Activated CD4-positive, alpha-beta T cell treated with anti-CD3 and anti-CD28 coated beads, Interleukin-2, amount 50 U/mL, for 16 hours (primary cell): ENCODE results near the gene NKPD1.
A peak's percentile ranks its signal among the peaks of the same experiment; 100 is the strongest.

Experiments used
- DNase-seq: peaks from one replicate; pipeline ENCODE4 v3.0.0-alpha.2; 2020

Gene NKPD1

DNA sequence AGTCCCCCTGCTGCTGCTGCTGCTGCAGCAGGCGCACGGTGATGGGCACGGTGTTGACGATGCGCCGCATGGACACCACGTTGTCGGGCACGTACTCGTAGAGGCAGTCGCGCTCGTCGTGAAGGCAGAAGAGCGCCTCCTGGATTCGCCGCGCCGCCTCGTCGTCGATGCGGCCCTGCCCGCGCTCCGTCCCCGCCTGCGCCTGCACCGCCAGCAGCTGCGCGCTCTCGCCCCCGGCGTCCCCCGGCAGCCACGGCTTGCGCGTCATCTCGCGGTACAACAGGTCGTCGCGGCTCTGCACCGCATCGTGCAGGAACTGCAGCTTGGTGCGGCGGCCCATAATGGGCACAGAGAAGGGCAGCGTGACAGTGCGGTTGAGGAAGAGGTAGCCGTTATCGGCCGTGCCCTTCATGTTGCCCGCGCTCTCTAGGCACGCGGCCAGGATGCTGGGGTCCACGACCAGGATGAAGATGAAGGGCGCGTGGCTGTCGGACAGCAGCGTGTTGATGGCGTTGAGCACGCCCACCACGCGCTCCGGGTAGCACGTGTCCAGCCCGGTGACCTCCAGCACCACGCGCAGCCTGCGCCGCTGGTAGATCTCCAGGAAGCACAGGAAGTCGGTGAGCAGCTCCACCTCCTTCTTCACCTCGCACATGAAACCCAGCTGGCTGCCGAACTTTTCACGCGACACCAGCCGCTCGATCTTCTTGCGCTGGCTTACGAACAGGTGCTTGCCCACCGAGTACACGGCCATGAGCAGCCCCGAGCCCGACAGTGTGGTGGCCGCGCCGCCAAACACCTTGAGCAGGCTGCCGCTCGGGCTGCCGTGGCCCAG, 8.1 kb downstream of the NKPD1 start:
- peak; percentile 47 for DNase-seq

- no peak for DNase-seq
These were observed 8.8 kb downstream of the NKPD1 start for GRCh38 chr19:45151821-45152503.

DNA sequence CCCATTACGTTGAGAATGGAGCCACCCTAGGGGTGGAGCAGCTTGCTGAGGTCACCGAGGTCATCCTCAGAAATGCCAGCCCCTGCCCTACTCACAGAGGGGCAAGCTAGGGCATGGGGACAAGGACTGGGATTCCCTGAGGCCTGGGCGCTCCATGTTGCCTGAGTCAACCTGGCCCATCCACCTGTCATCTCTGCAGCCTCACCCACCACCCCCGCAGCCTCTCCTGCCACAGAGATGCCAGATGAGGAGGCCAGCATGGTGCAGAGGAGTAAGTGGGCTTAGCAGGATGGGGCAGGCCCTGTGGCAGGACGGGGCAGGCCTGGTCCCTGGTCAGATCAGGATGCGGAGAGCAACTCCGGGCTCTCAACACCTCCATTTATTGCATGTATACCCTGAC, 9.5 kb downstream of the NKPD1 start:
- DNase-seq = no peak

DNA sequence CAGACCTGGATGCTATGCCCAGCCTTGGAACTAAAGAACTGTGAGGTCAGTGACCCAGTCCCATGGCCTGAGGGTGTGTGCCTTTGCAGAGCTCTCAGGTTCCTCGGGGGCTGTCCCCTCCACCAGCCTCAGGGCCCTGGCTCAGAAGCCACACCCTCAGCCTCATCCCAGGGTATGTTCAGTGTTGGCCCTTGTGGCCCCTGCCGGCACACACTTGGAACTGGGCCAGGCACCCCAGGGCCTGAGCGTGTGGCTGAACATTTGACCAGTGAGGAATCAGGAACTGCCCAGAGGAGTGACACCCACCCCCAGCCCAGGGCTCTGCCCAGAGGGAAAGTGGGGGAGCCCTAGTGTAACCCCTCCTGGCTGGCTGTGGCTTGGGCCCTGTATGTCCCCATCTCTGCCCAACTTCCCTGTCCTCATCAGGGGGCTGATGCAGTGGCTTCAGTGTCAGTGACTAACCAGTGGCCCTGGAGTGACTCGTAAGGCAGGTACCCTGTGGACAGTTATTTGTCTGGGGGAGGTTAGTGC, 10.0 kb downstream of the NKPD1 start:
- no peak for DNase-seq

- DNase-seq = no peak
These were observed 10.6 kb downstream of the NKPD1 start for GRCh38 chr19:45150180-45150579.

DNA sequence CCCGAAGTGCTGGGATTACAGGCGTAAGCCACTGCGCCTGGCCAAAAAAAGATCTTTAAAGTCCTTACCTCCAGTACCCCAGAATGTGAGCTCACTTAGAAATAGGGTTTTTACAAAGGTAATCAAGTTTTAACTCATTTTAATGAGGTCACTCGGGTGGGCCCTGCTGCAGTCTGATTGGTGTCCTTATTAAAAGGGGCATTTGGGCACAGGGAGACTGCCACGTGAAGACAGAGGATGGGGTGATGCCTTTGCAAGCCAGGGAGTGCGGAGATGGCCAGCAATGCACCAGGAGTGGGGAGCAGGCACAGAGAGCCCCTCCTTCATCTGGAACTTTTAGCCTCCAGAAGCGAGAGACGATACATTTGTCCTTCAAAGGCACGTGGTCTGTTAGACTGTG, 11.7 kb downstream of the NKPD1 start:
- DNase-seq = no peak

DNA sequence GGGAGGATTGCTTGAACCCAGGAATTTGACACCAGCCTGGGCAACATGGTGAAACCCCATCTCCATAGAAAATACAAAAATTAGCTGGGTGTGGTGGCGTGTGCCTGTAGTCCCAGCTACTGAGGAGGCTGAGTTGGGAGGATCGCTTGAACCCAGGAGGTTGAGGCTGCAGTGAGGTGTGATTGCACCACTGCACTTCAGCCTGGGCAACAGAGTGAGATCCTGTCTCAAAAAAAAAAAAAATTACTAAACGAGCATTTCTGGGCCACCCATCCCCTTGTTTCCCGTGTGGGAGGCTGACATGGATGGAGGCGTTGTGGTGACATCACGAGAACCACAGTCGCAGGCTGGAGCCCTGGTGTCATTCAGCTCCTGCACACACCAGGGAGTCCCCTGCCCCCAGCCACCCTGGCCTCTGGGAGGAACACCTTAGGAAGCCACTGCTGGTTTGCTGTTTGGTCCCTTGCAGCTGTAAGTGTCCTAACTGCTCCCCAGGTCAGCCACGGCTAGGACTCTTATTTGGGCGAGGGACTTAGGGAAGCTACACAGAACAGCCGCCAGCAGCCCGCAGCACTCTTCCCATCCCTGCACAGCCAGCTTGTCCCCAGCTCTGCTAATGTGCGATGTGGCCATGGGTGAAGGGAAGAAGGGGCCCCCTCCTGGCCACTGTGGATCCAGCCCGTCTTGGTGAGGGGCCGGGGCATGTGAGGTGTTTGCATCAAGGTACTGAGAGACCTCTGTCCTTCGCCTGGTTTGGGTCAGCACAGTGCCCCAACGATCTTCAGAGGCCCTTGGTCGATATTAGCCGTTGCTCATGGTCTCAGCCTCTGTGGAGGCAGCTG, 12.7 kb downstream of the NKPD1 start:
- no peak for DNase-seq

GRCh38 chr19:45146741-45147205, 14.0 kb downstream of the NKPD1 start:
- no peak for DNase-seq

GRCh38 chr19:45146251-45146650, 14.5 kb downstream of the NKPD1 start:
- DNase-seq = no peak

GRCh38 chr19:45145270-45146189, 15.3 kb downstream of the NKPD1 start:
- DNase-seq = no peak

DNA sequence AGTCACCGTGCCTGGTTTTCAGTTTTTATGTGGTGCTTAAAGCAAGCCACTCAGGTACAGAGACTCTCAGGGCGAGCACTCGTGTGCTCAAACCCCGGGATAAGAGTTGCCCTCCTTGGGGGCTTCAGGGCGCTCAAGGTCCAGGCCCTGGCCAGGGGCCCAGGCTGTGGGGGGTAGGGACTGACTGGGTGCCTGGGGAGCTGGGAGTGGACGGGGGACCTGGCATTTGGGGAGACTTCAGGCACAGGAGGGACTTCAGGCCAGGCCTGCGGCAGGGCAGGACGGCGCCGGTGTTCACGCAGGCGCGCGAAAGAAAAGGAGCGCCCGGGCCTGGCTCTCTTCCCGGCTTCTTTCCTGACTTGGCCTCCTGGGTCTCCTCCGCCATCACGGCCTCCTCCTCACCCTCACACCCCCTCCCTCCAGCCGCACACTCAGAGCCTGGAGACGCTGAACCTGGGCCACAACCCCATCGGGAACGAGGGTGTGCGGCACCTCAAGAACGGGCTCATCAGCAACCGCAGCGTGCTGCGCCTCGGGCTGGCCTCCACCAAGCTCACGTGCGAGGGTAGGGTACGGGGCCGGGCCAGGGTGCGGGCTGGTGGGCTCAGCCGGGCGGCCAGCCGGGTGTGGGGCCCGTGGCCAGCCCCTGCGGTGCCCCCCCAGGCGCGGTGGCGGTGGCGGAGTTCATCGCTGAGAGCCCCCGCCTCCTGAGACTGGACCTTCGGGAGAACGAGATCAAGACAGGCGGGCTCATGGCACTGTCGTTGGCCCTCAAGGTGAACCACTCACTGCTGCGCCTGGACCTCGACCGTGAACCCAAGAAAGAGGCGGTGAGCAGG, 16.1 kb downstream of the NKPD1 start:
- no peak for DNase-seq

DNA sequence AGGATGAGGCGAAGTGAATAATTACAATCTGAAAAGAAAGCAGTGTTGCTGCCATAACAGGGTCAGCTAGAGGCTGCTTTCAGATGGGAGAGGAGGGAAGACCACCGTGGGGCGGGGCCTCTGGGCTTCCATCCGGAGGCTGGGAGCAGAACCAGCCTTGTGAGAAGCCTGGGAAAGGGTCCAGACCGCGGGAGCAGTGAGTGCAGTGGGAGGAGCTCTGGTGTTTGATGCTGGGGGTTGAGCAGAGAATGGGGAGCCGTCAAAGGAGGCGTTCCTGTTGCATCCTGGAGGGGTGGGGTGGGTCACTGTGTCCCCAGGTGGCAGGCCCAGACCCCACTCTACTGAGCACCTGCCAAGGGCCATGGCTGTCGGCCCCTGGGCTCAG, 18.1 kb downstream of the NKPD1 start:
- no peak for DNase-seq

DNA sequence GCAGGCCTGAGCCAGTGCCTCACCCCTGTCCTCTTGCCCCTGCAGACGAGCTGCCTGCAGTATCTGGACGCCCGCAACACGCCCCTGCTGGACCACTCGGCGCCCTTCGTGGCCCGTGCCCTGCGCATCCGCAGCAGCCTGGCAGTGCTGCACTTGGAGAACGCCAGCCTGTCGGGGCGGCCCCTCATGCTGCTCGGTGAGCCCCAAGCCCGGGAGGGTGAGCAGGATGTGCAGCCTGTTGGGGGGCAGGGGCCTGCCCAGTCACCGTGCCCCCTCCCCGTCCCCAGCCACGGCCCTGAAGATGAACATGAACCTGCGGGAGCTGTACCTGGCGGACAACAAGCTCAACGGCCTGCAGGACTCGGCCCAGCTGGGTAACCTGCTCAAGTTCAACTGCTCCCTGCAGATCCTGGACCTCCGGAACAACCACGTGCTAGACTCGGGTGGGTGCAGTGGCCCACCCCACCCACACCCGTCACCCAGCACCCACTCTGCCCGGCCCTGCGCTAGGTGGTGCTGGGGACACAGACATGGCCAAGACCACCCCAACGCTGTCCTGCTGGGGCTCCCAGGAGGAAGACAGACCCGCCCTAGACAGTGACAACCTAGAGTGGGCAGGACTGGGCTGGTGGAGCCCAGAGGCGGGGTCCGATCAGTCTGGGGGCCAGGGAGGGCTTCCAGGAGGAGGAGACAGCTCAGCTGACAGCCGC, 18.6 kb downstream of the NKPD1 start:
- no peak for DNase-seq

GRCh38 chr19:45141203-45141900, 19.4 kb downstream of the NKPD1 start:
- no peak for DNase-seq

GRCh38 chr19:45140533-45140932, 20.2 kb downstream of the NKPD1 start:
- DNase-seq = no peak

- no peak for DNase-seq
These were observed 20.7 kb downstream of the NKPD1 start for GRCh38 chr19:45140144-45140503.

GRCh38 chr19:45139286-45140143, 21.3 kb downstream of the NKPD1 start:
- no peak for DNase-seq

DNA sequence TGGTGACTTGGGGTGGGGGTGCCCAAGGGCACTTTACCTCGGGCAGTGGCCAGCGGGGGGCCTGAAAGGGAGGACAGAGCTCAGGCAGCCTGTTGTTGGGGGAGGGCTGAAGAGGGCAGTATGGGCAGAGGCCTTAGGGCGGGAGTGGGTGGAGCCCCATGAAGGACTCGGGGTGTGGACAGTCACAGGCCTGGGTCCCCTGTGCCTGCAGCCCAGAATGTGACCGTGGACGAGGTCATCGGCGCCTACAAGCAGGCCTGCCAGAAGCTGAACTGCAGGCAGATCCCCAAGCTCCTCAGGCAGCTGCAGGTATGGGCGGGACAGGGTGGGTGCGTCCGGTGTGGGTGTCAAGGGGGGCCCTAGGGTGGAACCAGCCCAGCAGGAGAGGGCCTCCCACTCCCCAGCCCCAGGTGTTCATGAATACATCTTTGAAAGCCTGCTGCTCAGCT, 22.5 kb downstream of the NKPD1 start:
- no peak for DNase-seq
